HepG2 (cell line): Measurements from ENCODE around the gene ZNF653. TPM values are rescaled to one million over a fixed set of nuclear protein-coding genes. Genes with fewer than 3 reads are reported as not detected.
A peak's percentile ranks its signal among the peaks of the same experiment; 100 is the strongest.

Experiments used
- CENPBD1 ChIP-seq: sonication (generic); formaldehyde crosslinking; IDR thresholded peaks from 2 replicates; pipeline ENCODE4 v1.8.0; 2022; ENCODE audit warnings: missing genetic modification reagents, low read depth, mild to moderate bottlenecking, borderline replicate concordance
- E2F1 ChIP-seq: sonication (generic); formaldehyde crosslinking; IDR thresholded peaks from 2 replicates; pipeline ENCODE4 v1.5.0; 2020; ENCODE audit warnings: missing genetic modification reagents
- HDAC6 ChIP-seq: fragments of 200-600 bp; sonication (generic); IDR thresholded peaks from 2 replicates; pipeline ENCODE4 v1.7.0; 2017; ENCODE audit warnings: mild to moderate bottlenecking, antibody characterized with exemption, low read length, low read depth
- IRF9 ChIP-seq: sonication (generic); formaldehyde crosslinking; IDR thresholded peaks from 2 replicates; pipeline ENCODE4 v1.8.0; 2022; ENCODE audit warnings: missing genetic modification reagents, mild to moderate bottlenecking, borderline replicate concordance
- JARID2 ChIP-seq: sonication (generic); formaldehyde crosslinking; IDR thresholded peaks from 2 replicates; pipeline ENCODE4 v1.8.1; 2023; ENCODE audit warnings: missing genetic modification reagents, inconsistent platforms; ENCODE audit not compliant: insufficient replicate concordance
- PCBP1 ChIP-seq: fragments of 200-400 bp; formaldehyde crosslinking; IDR thresholded peaks from 2 replicates; pipeline ENCODE4 v1.6.1; 2017; ENCODE audit warnings: mild to moderate bottlenecking, low read depth, low read length, borderline replicate concordance
- PPARG ChIP-seq: conservative IDR thresholded peaks from 2 replicates; pipeline ENCODE4 v1.6.1; 2016; ENCODE audit warnings: missing biosample characterization, missing genetic modification reagents
- RXRA ChIP-seq: sonication (generic); formaldehyde crosslinking; IDR thresholded peaks from 2 replicates; pipeline ENCODE4 v1.5.1; 2020; ENCODE audit warnings: missing genetic modification reagents
- SNAPC4 ChIP-seq: sonication (generic); formaldehyde crosslinking; IDR thresholded peaks from 2 replicates; pipeline ENCODE4 v1.4.0; 2020; ENCODE audit warnings: mild to moderate bottlenecking, missing genetic modification reagents
- TEAD3 ChIP-seq: optimal IDR thresholded peaks from 2 replicates; pipeline ENCODE3; 2016; ENCODE audit warnings: borderline replicate concordance
- ZGPAT ChIP-seq: IDR thresholded peaks from 2 replicates; pipeline ENCODE4 v1.6.1; 2016; ENCODE audit warnings: mild to moderate bottlenecking
- ZMYM2 ChIP-seq: sonication (generic); formaldehyde crosslinking; IDR thresholded peaks from 2 replicates; pipeline ENCODE4 v1.8.0; 2022; ENCODE audit warnings: mild to moderate bottlenecking, missing genetic modification reagents
- ZNF143 ChIP-seq: sonication (generic); formaldehyde crosslinking; IDR thresholded peaks from 2 replicates; pipeline ENCODE4 v1.4.0; 2020; ENCODE audit warnings: missing genetic modification reagents
- ZNF432 ChIP-seq: sonication (generic); formaldehyde crosslinking; IDR thresholded peaks from 2 replicates; pipeline ENCODE4 v1.5.0; 2020; ENCODE audit warnings: missing genetic modification reagents, mild to moderate bottlenecking, borderline replicate concordance
- ZNF503 ChIP-seq: sonication (generic); formaldehyde crosslinking; IDR thresholded peaks from 2 replicates; pipeline ENCODE4 v1.4.0; 2020; ENCODE audit warnings: missing genetic modification reagents
- ZNF800 ChIP-seq: sonication (generic); formaldehyde crosslinking; IDR thresholded peaks from 2 replicates; pipeline ENCODE4 v1.4.0; 2020; ENCODE audit warnings: missing genetic modification reagents
- polyA plus RNA-seq, 8 experiments: library from polyadenylated mRNA; depleted of rRNA in 3 of 8; stranded (reverse) in 7 of 8; unstranded in 1 of 8; fragments of >200 nt; fragmentation: Illumina TruSeq in 4 of 8; extraction: Trizol in 4 of 8; gene quantifications; 2 replicates each; pipeline versions ENCODE4 v1.2.1 to v1.2.3, GENCODE V29; 2011 to 2016; ENCODE audit warnings: low read depth in 4 of 8, missing spikeins in 1 of 8, mixed read lengths in 1 of 8; ENCODE audit not compliant: insufficient read depth in 1 of 8
- total RNA-seq, 5 experiments: library from RNA; depleted of rRNA; stranded (reverse); fragments of >200 nt; fragmentation: Illumina TruSeq; extraction: Trizol; gene quantifications; 2 replicates each; pipeline ENCODE4 v1.2.3, GENCODE V29; 2016; ENCODE audit warnings: low read depth in 1 of 5

Gene ZNF653
- total and polyA plus RNA-seq, 2 of the 13 experiments (the other 11 are each of a cell fraction or from before 2014, with no cell fraction given) = 4.7 to 7.1 TPM

- TF ChIP-seq ZGPAT (CRISPR knock-in tag) = 0 out of 2 replicates have a peak, but pooled peaks have one; percentile 40
- TF ChIP-seq HDAC6 = no peak
- no peak for TF ChIP-seq PCBP1
- no peak for TF ChIP-seq JARID2 (CRISPR knock-in tag)
- 0 out of 2 replicates have a peak, but pooled peaks have one; percentile 55 for TF ChIP-seq RXRA
- no peak for TF ChIP-seq ZNF432 (CRISPR knock-in tag)
- TF ChIP-seq ZMYM2 (CRISPR knock-in tag) = no peak
- no peak for TF ChIP-seq SNAPC4 (CRISPR knock-in tag)
- 0 out of 2 replicates have a peak, but pooled peaks have one; percentile 28 for TF ChIP-seq ZNF143
- no peak for TF ChIP-seq CENPBD1 (CRISPR knock-in tag)
- no peak for TF ChIP-seq ZNF503 (CRISPR knock-in tag)
- peak; percentile 54; the same call in 1 of the 2 replicates for TF ChIP-seq PPARG
- TF ChIP-seq IRF9 = no peak
- TF ChIP-seq TEAD3 (CRISPR knock-in tag) = peak; percentile 37
- no peak for TF ChIP-seq E2F1 (CRISPR knock-in tag)
- TF ChIP-seq ZNF800 (CRISPR knock-in tag) = 0 out of 2 replicates have a peak, but pooled peaks have one; percentile 43
Observed at GRCh38 chr19:11530432-11530831, 24.8 kb upstream of the ZNF653 start (continued).
